Fibroblast of skin of scalp (primary cell): ENCODE measurements around the gene CRYZ. TPM values are rescaled to one million over a fixed set of nuclear protein-coding genes. Genes with fewer than 3 reads are reported as not detected.
"Not testable (repeated sequence)": the region's sequence is repeated elsewhere in the genome, so short reads cannot be mapped to it uniquely, and the experiment has no call there.

ENCODE experiments used
- DNase-seq: peaks from one replicate; pipeline ENCODE4 v3.0.0-alpha.2; 2013
- polyA plus RNA-seq, 2 experiments: library from polyadenylated mRNA; unstranded; fragments of 120-200 nt; gene quantifications; one replicate each; pipeline ENCODE4 v1.2.1, GENCODE V29; 2013; ENCODE audit not compliant: insufficient read length in 2 of 2

CRYZ gene
- polyA plus RNA-seq (2013, experiment 1 of 2; ENCODE audit: insufficient read length) = 46.7 TPM
- 49.3 TPM for polyA plus RNA-seq (2013, experiment 2 of 2; ENCODE audit: insufficient read length)

GRCh38 chr1:74732960-74733603 lies at the start of gene CRYZ, which contains the start of gene TYW3:
TSS of gene CRYZ (minus strand) at chr1:74733050. CDS start at chr1:74724821, 8,229 bp downstream.
TSS of gene TYW3 (plus strand) at chr1:74733152. CDS start at chr1:74733245, 93 bp downstream.
- DNase-seq = peak; percentile 96

DNA sequence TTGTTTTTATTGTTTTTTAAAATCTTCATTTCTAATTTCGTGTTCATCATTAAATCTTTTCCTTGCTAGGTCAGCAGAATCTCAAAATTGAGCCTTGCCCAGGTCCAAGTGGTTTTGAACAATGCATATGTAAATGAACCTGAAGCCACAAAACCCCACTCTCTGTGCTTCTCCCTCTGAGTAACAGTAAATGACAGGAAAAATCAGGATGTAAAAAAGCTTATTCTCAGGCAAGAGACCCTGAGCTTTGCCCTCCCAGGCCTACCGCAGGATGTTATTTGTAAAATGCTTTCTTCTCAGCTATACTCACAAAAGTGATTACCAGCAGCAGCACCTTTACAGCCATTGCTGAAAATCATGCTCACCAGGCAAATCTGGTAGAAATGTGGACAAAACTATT lies 47.7 kb upstream of the CRYZ start:
- DNase-seq = no peak

DNA sequence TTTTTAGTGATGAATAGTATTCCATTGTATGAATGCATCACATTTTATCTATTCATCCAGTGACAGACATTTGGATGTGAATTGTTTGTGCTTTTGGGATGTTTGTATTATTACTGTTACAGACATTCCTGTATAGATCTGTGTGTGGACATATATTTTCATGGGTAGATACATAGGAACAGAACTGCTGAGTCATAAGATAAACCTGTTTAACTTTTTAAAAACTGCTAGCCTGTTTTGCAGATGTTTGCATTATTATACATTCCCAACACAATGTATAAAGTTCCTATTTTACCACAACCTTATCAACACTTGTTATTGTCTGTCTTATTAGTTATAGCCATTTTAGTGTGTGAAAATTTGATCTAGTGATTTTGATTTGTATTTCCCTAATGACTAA lies 46.9 kb upstream of the CRYZ start:
- no peak for DNase-seq

DNA sequence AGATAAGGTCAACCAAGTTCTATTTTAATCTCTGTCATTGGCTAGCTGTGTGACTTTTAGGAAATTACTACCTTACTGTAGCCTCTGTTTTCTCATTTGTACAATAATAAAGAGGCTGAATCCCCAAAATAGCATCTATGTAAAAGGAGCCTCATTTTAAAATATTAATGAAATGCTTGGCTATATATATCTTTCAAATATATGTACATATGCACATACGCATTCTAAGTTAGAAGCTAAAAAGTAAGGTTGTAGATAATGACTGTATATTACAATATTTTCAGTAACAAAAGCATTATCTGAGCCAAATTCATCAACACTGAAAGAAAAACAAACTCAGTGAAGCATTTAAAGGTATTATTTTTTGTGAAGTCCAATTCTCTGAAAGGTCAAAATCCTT lies 44.7 kb upstream of the CRYZ start:
- no peak for DNase-seq

DNA sequence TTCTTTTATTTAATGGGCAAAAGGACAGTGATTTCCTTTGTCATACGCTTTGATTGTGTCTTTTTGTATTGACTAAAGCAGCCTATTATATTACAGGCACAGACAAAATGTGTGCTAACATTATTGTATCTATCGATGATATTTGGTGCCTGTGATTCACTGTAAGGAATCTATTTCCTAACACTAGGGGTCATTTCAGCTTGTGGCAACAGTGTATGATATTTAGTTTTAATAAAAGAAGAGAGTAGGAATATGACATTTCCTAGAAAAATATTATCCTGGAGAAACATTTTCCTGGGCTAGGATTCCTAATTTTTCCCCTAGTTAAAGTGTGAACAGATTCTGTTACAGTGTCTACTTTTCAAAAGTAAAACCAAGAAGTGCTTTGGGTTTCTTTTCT lies 42.9 kb upstream of the CRYZ start:
- no peak for DNase-seq

DNA sequence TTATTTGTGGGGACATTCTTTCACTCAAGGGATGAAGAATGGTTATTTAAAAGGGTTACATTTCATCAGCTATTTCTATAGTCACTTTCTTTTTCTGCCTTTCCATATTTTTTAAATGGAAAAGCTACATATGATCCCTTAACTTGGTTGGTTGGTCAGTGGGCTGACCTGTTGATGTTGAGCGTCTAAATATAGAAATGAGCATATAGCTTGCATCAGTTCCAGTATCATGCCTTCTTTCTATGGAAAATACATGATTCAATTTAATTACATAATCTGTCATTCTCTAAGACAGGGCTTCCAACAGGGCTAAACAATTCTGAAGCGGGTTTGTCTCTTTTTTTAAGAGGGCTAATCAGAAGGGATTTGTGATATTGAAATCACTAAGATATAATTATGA lies 40.7 kb upstream of the CRYZ start:
- DNase-seq = no peak

- no peak for DNase-seq
Observed at GRCh38 chr1:74772945-74773344, 40.1 kb upstream of the CRYZ start.

DNA sequence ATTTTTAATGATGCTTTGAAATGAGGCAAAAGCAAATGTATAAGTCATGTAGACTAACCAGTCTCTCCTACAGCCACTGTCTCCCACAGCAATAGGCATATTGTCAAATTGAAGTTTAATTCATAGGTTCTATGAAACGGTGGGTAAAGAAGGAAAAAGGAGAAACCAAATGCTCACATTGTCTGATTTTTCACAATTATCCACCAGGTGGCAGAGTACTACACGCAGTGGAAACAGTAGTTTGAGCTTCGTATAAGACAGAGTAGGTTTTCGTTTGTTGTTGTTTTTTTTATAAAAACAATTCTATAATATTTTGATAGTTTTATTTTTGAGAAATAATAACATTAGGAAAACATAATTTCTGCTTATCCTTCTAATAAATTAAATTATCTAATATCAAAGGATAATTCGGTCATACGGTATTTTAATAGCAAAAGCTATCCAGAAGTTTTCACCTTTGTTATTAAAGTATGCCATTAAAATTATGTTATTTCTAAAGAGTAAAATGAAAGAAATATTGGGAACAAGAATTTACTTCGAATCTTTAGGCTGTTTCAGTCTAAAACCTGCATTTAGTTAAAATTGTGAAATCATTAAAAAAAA lies 39.2 kb upstream of the CRYZ start:
- peak; percentile 58 for DNase-seq

DNA sequence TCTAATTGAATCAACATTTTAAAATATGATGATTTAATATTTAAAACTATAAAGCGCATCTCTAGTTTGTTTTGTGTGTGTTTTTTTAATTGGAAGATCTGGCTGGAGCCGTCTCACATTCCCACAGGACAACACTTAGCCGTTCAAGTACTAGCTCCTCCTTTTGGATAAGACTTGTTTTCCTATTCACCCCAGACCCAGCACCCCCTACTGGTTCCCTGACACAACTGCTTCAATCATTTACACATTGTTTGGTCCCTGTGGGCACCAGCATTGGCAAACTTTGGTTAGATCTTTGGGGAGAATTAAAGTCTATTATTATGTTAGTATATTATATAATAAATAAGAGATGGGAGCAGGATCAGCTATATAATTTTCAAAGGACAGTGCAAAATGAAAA lies 34.6 kb upstream of the CRYZ start:
- peak; percentile 17 for DNase-seq

DNA sequence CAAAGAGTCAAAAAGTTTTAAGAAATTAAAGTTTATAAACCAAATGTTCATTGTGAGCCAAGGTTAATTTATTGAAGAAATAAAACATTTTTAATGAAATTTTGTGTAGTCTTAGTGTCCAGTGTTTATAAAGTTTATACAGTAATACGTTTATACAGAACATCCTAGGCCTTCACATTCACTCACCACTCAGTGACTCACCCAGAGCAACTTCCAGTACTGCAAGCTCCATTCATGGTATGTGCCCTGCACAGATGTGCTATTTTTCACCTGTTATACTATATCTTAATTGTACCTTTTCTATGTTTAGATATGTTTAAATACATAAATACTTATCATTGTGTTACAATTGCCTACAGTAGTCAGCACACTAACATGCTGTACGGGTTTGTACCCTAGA lies 33.7 kb upstream of the CRYZ start:
- no peak for DNase-seq

- no peak for DNase-seq
Observed at GRCh38 chr1:74763807-74764206, 31.0 kb upstream of the CRYZ start.

GRCh38 chr1:74756650-74757049 lies 23.8 kb upstream of the CRYZ start:
- not testable (repeated sequence) for DNase-seq

DNA sequence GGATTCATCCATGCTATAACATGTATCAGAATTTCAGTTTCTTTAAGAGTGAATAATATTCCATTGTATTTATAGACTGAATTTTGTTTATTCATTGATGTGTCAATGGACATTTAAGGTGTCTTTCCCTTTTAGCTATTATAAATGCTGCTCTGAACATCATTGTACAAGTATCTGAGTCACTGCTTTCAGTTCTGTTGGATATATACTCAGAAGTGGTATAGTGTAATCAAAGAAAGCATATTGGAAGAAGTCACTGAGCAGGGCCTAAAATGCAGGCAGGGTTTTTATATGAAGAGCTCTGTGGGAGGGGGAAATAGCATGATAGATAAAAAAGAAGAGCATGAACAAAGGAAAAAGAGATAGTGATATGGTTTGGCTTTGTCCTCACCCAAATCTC lies 22.6 kb upstream of the CRYZ start:
- no peak for DNase-seq

DNA sequence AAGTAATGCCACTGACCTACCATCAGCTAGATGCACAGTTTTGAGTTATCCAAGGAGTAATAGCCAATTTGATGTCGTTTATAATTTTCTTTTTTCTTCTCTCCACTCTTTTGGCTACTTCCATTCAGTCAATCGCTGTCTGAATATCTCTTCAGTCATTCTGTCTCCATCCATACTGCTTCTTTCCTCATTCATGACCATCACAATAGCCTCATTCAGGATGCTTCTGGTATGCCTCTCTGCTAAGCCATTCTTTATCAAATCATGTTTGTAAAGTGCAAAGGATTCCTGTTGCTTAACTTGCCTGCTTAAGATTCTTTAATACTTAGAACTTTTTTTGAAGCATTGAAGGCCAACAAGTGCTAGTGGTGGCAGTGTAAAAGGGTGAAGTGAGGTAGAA lies 20.3 kb upstream of the CRYZ start:
- DNase-seq = no peak

DNA sequence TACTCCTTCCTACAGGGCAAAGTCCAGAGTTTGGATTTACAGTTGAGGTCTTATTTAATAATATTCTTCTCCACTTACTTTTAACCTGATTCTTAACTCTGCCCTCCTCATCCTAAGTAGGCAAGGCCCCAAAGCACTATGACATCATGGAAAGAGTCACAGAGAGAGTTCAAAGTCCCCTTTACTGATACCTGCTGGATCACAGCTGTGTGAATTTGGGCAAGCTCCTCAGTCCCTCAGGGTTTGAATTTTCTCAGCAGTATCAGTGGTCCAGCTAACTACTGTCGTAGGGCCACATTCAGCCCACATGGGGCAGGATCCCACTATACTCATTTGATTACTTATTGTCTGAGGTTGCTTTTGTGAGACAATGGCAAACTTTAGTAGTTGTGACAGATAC lies 16.1 kb upstream of the CRYZ start:
- DNase-seq = no peak

- DNase-seq = not testable (repeated sequence)
Observed at GRCh38 chr1:74745247-74745646, 12.4 kb upstream of the CRYZ start.

DNA sequence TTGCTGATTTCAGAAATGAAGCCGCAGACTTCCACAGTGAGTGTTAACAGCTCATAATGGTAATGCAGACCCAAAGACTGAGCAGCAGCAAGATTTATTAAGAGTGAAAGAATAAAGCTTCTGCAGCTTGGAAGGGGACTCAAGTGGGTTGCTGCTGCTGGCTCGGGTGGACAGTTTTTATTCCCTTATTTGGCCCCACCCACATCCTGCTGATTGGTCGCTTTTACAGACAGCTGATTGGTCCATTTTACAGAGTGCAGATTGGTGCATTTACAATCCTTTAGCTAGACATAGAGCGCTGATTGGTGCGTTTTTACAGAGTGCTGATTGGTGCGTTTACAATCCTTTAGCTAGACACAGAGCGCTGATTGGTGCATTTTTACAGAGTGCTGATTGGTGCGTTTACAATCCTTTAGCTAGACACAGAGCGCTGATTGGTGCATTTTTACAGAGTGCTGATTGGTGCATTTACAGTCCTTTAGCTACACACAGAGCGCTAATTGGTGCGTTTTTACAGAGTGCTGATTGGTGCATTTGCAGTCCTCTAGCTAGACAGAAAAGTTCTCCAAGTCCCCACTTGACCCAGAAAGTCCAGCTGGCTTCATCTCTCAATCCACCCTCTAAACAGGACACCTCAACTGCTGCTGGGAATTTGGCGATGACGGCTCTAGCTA lies 7.6 kb upstream of the CRYZ start:
- not testable (repeated sequence) for DNase-seq

- DNase-seq = no peak
Observed at GRCh38 chr1:74737333-74737732, 4.5 kb upstream of the CRYZ start.

GRCh38 chr1:74733604-74734484 lies 994 bp upstream of the CRYZ start:
- peak; percentile 76 for DNase-seq

GRCh38 chr1:74732071-74732946 lies 541 bp downstream of the CRYZ start:
- DNase-seq = not testable (repeated sequence)

DNA sequence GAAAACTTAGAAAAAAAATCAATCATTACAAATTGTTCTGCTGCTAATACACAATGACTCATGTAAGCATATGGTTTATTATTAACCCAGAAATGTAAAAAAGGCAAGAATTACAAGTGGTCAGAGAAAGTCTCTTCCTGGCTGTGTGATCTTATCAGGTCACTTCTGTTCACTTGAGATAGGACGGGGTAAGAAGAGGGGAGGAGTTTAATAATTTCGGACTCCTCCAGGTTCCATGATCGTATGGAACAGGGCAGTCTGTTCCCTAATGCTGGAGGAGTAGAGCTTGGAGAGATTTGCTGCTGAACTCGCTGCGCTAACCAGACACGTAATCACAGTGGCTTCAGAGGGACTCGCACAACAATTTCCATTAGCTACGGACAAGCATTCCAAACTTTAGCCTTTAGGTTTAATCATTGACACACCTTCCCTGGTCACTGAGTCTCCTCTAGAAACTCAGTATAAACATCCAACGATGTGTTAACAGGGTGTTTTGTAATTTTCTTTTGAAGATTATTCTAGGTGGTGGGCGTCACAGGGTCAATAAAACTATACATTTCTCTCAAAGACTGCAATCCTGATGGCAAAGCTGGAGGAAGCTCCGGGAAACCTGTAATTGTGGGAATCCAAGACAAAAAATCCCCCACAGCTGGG lies 1.3 kb downstream of the CRYZ start:
- DNase-seq = no peak
